Kidney (tissue), 14 donors: Measurements from ENCODE around the gene MYH9. TPM values are rescaled to one million over a fixed set of nuclear protein-coding genes. Genes with fewer than 3 reads are reported as not detected.

Source experiments
- DNase-seq, 5 donors: peaks; one replicate each; pipeline ENCODE4 v3.0.0-alpha.2; 2013 to 2020
- FAIRE-seq: peaks from 2 replicates; lab custom pipeline; 2012; peaks lifted over from hg19 to GRCh38; lab: Jason Lieb, UNC
- H3K27ac ChIP-seq, 2 donors: one replicate each; pipeline ENCODE4 v1.7.0; 2013; ENCODE audit warnings: low read depth in 2 of 2, low read length in 2 of 2, inconsistent platforms in 1 of 2
- H3K27me3 ChIP-seq: one replicate; pipeline ENCODE4 v1.7.1; 2013; ENCODE audit warnings: low read length, inconsistent platforms; ENCODE audit not compliant: control insufficient read depth, insufficient read depth
- H3K36me3 ChIP-seq, 3 donors: one replicate each; pipeline versions ENCODE4 v1.7.0 to v1.7.1; 2013; ENCODE audit warnings: low read length in 3 of 3, control low read depth in 1 of 3, inconsistent platforms in 1 of 3; ENCODE audit not compliant: insufficient read depth in 3 of 3, control insufficient read depth in 2 of 3
- H3K4me1 ChIP-seq, 3 donors: one replicate each; pipeline versions ENCODE4 v1.7.0 to v1.7.1; 2013; ENCODE audit warnings: low read length in 3 of 3, inconsistent platforms in 1 of 3, low read depth in 1 of 3; ENCODE audit not compliant: control insufficient read depth in 2 of 3, insufficient read depth in 2 of 3
- H3K4me3 ChIP-seq, 3 donors: one replicate each; pipeline versions ENCODE4 v1.7.0 to v1.8.1; 2013; ENCODE audit warnings: low read length in 3 of 3, control low read depth in 1 of 3, inconsistent platforms in 1 of 3
- H3K9ac ChIP-seq, 3 donors: one replicate each; pipeline versions ENCODE4 v1.7.0 to v1.7.1; 2013; ENCODE audit warnings: low read length in 3 of 3, control low read depth in 1 of 3, inconsistent platforms in 1 of 3
- H3K9me3 ChIP-seq, 3 donors: one replicate each; pipeline versions ENCODE4 v1.7.0 to v1.7.1; 2013; ENCODE audit warnings: low read length in 3 of 3, control low read depth in 1 of 3, inconsistent platforms in 1 of 3; ENCODE audit not compliant: control insufficient read depth in 2 of 3, insufficient read depth in 1 of 3
- CTCF ChIP-seq: IDR thresholded peaks from 3 replicates; pipeline ENCODE4 v1.5.1; 2012; ENCODE audit warnings: mild to moderate bottlenecking, moderate library complexity, borderline replicate concordance; ENCODE audit not compliant: insufficient read depth; ENCODE audit errors: extremely low read depth
- intact Hi-C: fragments of 100-400 bp; cut with DNase I; formaldehyde crosslinking; loops from one replicate; pipeline ENCODE4 v1.11.1; 2022
- polyA plus RNA-seq: library from polyadenylated mRNA; stranded (reverse); fragments of 350-450 nt; fragmentation: Illumina TruSeq; extraction: RNeasy Lipid Tissue Mini Kit (QIAGEN cat#74804); gene quantifications from one replicate; pipeline ENCODE4 v1.2.3, GENCODE V29; 2014; ENCODE audit warnings: low read depth, low replicate concordance; ENCODE audit not compliant: insufficient read depth
- total RNA-seq: library from RNA; stranded (reverse); fragmentation: NEBNext Ultra II Directional; extraction: Animal tissue kit (Norgen Biotek cat#: 25700); gene quantifications from one replicate; pipeline ENCODE4 v1.2.1, GENCODE V29; 2021
- donor health status: control.
- donor health status: control.
- donor health status: control.
- donor health status: control.
- donor health status: control.
- donor health status: DM: yes; HTN: yes; CAD: no.
- donor health status: Normal renal cell carcinoma (clear cell type).

MYH9 gene
- total and polyA plus RNA-seq, 2 donors from 2014 or later: 85.2 to 655 TPM

DNA sequence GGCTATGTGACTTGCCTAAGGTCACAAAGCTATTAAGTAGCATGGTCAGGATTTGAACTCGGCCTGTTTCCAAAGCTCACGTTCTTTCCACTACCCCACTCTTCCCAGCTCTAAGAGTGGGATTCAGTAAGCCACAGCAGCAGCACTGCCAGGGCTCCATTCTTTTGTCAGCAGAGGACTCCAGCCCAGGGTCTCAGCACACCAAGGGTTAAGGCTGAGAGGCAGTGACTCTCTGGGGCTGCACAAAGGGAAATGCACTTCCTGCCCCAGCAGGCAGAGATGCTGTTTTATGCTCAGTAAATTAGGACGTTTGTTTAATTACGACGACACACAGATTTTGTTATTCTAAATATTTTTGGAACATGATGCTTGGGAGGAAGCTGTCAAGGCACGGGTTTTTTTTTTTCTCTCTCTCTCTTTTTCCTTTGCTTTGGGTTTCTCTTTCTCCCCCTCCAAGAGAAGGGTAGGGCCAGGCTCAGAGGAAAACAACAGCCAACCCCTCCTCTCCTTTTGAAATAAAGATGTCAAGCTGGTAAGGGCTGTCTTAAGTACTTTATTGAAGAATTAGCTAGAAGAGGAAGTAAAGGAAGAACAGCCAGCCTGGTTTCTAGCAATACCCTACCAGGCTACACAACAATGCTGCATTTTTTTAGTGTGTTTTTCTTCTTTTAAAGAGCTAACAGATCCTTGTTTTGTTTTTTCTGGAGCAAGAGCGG, 2.8 kb downstream of the MYH9 start:
- peak in 4 of 5 donors; percentile 58 to 91 (median 64) for DNase-seq
- H3K4me3 ChIP-seq: peak overlapping the region; percentile 73 to 96 (median 75)
- no peak for FAIRE-seq
- peaks cover 2 to 28% (median 24%) of the 10 kb centered on the region in 3 donors for H3K4me1 ChIP-seq
- peak overlapping the region; percentile 98 to 99 for H3K27ac ChIP-seq
- no peak for TF ChIP-seq CTCF
- no peaks in the 10 kb centered on the region for H3K27me3 ChIP-seq
- H3K9me3 ChIP-seq: no peaks in the 10 kb centered on the region
- intact Hi-C loops: no loop called here
- peaks cover 0 to 3% (median 3%) of the 10 kb centered on the region in 3 donors for H3K36me3 ChIP-seq
- H3K9ac ChIP-seq: peak overlapping the region; percentile 73 to 99 (median 93)

DNA sequence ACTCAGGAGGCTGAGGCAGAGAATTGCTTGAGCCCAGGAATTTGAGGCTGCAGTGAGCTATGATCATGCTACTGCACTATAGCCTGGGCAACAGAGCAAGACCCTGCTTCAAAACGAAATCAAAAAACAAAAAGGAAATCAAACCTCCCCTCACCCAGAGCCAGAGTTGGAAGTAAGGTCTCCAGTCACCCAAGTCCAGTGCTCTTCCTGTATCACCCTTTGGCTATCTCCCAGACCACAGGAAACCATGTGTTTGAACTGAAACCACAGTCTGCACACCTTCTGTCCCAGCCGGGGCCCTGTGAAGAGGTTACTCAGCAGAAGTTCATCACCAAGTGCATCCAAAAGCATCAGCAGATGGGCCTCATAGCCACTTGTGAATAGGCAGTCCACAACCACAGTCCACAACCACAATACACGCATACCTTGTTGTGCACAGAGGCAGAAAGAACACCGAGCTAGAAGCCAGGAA, 4.6 kb downstream of the MYH9 start:
- TF ChIP-seq CTCF: no peak
- DNase-seq (no peak), FAIRE-seq (no peak)
- Histone ChIP-seq H3K27me3 (no peaks in the 10 kb centered on the region), H3K9me3 (no peaks in the 10 kb centered on the region), H3K4me1 (peaks cover 2 to 34% (median 30%) of the 10 kb centered on the region in 3 donors), H3K27ac (peak overlapping the region; percentile 67 to 79), H3K9ac (peak overlapping the region in 2 of 3 donors; percentile 49 to 51), H3K36me3 (peaks cover 0 to 3% (median 3%) of the 10 kb centered on the region in 3 donors), H3K4me3 (peak overlapping the region in 2 of 3 donors; percentile 21 to 23)
- intact Hi-C loops: no loop called here

GRCh38 chr22:36381513-36382128, 6.1 kb downstream of the MYH9 start:
- H3K4me3 ChIP-seq: no peak overlapping the region
- peaks cover 0 to 3% (median 3%) of the 10 kb centered on the region in 3 donors for H3K36me3 ChIP-seq
- H3K9me3 ChIP-seq: no peaks in the 10 kb centered on the region
- H3K4me1 ChIP-seq: peaks cover 2 to 37% (median 30%) of the 10 kb centered on the region in 3 donors
- intact Hi-C loops: no loop called here
- H3K9ac ChIP-seq: no peak overlapping the region
- TF ChIP-seq CTCF: no peak
- DNase-seq: no peak
- H3K27ac ChIP-seq: peak overlapping the region in 1 of 2 donors; percentile 36
- no peak for FAIRE-seq
- no peaks in the 10 kb centered on the region for H3K27me3 ChIP-seq
